Liver (tissue), 9 donors: ENCODE results near the gene PHKB. TPM values are rescaled to one million over a fixed set of nuclear protein-coding genes. Genes with fewer than 3 reads are reported as not detected.

Experiments used
- DNase-seq: peaks from one replicate; pipeline ENCODE4 v3.0.0-alpha.2; 2017; ENCODE audit warnings: low spot score
- H3K27ac ChIP-seq, 2 donors: one replicate each; pipeline ENCODE4 v1.7.0; 2013; ENCODE audit warnings: inconsistent platforms in 2 of 2, low read length in 2 of 2, control low read depth in 1 of 2, low read depth in 1 of 2, mild to moderate bottlenecking in 1 of 2
- H3K27me3 ChIP-seq, 4 donors: one replicate each; pipeline versions ENCODE4 v1.6.1 to v1.7.0; 2013; ENCODE audit warnings: low read length in 3 of 4, inconsistent platforms in 1 of 4, mild to moderate bottlenecking in 1 of 4, moderate library complexity in 1 of 4; ENCODE audit not compliant: control insufficient read depth in 4 of 4, insufficient read depth in 4 of 4
- H3K36me3 ChIP-seq, 4 donors: one replicate each; pipeline versions ENCODE4 v1.6.1 to v1.7.0; 2013; ENCODE audit warnings: low read length in 3 of 4, mild to moderate bottlenecking in 3 of 4, low read depth in 1 of 4, moderate library complexity in 1 of 4; ENCODE audit not compliant: control insufficient read depth in 4 of 4, insufficient read depth in 3 of 4
- H3K4me1 ChIP-seq, 4 donors: one replicate each; pipeline versions ENCODE4 v1.6.1 to v1.7.0; 2013; ENCODE audit warnings: low read length in 3 of 4, mild to moderate bottlenecking in 3 of 4, moderate library complexity in 1 of 4; ENCODE audit not compliant: control insufficient read depth in 4 of 4, insufficient read depth in 4 of 4
- H3K4me3 ChIP-seq, 3 donors: one replicate each; pipeline versions ENCODE4 v1.6.1 to v1.7.0; 2013; ENCODE audit warnings: low read length in 3 of 3, control low read depth in 1 of 3, low read depth in 1 of 3, mild to moderate bottlenecking in 1 of 3
- H3K9ac ChIP-seq, 2 donors: one replicate each; pipeline ENCODE4 v1.7.0; 2013; ENCODE audit warnings: low read length in 2 of 2, mild to moderate bottlenecking in 2 of 2, moderate library complexity in 2 of 2, control low read depth in 1 of 2, low read depth in 1 of 2
- H3K9me3 ChIP-seq, 4 donors: one replicate each; pipeline versions ENCODE4 v1.6.1 to v1.7.0; 2013; ENCODE audit warnings: low read length in 3 of 4; ENCODE audit not compliant: control insufficient read depth in 4 of 4
- EGR1 ChIP-seq, 2 donors: IDR thresholded peaks; 2 replicates each; pipeline ENCODE4 v1.6.1; 2016 to 2018; ENCODE audit warnings: antibody characterized with exemption in 2 of 2, low read depth in 2 of 2
- FOXA1 ChIP-seq: IDR thresholded peaks from 2 replicates; pipeline ENCODE4 v1.6.1; 2016; ENCODE audit warnings: antibody characterized with exemption
- FOXA2 ChIP-seq: IDR thresholded peaks from 2 replicates; pipeline ENCODE4 v1.6.1; 2016; ENCODE audit warnings: antibody characterized with exemption
- GABPA ChIP-seq, 2 donors: IDR thresholded peaks in 1 of 2; conservative IDR thresholded peaks in 1 of 2; 2 replicates each; pipeline ENCODE4 v1.6.1; 2016; ENCODE audit warnings: antibody characterized with exemption in 2 of 2, mild to moderate bottlenecking in 1 of 2, moderate library complexity in 1 of 2
- HNF4A ChIP-seq, 2 donors: conservative IDR thresholded peaks; 2 replicates each; pipeline ENCODE4 v1.6.1; 2016; ENCODE audit warnings: antibody characterized with exemption in 2 of 2, mild to moderate bottlenecking in 2 of 2
- HNF4G ChIP-seq: IDR thresholded peaks from 2 replicates; pipeline ENCODE4 v1.6.1; 2016; ENCODE audit warnings: antibody characterized with exemption
- JUND ChIP-seq, 2 donors: IDR thresholded peaks; 2 replicates each; pipeline ENCODE4 v1.6.1; 2016; ENCODE audit warnings: antibody characterized with exemption in 2 of 2
- NR2F2 ChIP-seq: IDR thresholded peaks from 2 replicates; pipeline ENCODE4 v1.6.1; 2016; ENCODE audit warnings: antibody characterized with exemption
- RAD21 ChIP-seq, 2 donors: IDR thresholded peaks; 2 replicates each; pipeline ENCODE4 v1.6.1; 2016; ENCODE audit warnings: antibody characterized with exemption in 2 of 2, mild to moderate bottlenecking in 2 of 2
- RXRA ChIP-seq, 2 donors: IDR thresholded peaks; 2 replicates each; pipeline ENCODE4 v1.6.1; 2017 to 2018; ENCODE audit warnings: antibody characterized with exemption in 2 of 2, mild to moderate bottlenecking in 1 of 2
- SP1 ChIP-seq: IDR thresholded peaks from 2 replicates; pipeline ENCODE4 v1.6.1; 2018; ENCODE audit warnings: antibody characterized with exemption, mild to moderate bottlenecking
- TAF1 ChIP-seq: conservative IDR thresholded peaks from 2 replicates; pipeline ENCODE4 v1.6.1; 2016; ENCODE audit warnings: antibody characterized with exemption, mild to moderate bottlenecking
- YY1 ChIP-seq: IDR thresholded peaks from 2 replicates; pipeline ENCODE4 v1.6.1; 2016; ENCODE audit warnings: antibody characterized with exemption, mild to moderate bottlenecking
- WGBS: extraction: QIAGEN DNeasy Blood & Tissue Kit; methylation state at CpG from one replicate; pipeline ENCODE4 v1.1.7; 2013; 5-methylcytosine and 5-hydroxymethylcytosine counted together
- polyA plus RNA-seq, 2 donors: library from polyadenylated mRNA; stranded (reverse) in 1 of 2; unstranded in 1 of 2; fragments of 200-250 nt in 1 of 2; fragments of >200 nt in 1 of 2; fragmentation: Nextera tagmentation in 1 of 2; extraction: Ambion mirVana in 1 of 2; gene quantifications; one replicate each; pipeline versions ENCODE4 v1.2.1 to v1.2.3, GENCODE V29; 2013 to 2015
- total RNA-seq, 2 donors: library from RNA; depleted of rRNA; stranded (reverse); fragments of >200 nt; gene quantifications; one replicate each; pipeline ENCODE4 v1.2.3, GENCODE V29; 2014
- TF ChIP-seq, protein P1 (sequence below): IDR thresholded peaks from 2 replicates; pipeline ENCODE4 v1.6.1; 2016; ENCODE audit warnings: antibody characterized with exemption, mild to moderate bottlenecking
- TF ChIP-seq, protein P2 (sequence below): IDR thresholded peaks from 2 replicates; pipeline ENCODE4 v1.6.1; 2016; ENCODE audit warnings: antibody characterized with exemption
- TF ChIP-seq, protein P3 (sequence below): IDR thresholded peaks from 2 replicates; pipeline ENCODE4 v1.6.1; 2016; ENCODE audit warnings: antibody characterized with exemption
- TF ChIP-seq, protein P4 (sequence below): IDR thresholded peaks from 2 replicates; pipeline ENCODE4 v1.6.1; 2016; ENCODE audit warnings: antibody characterized with exemption
- TF ChIP-seq, protein P5 (sequence below): fragments of 150-350 bp; IDR thresholded peaks from 2 replicates; pipeline ENCODE4 v1.5.1; 2017; ENCODE audit warnings: improper control_type of control experiment, low read depth, low read length; ENCODE audit not compliant: missing input control
- donor health status: healthy.
- donor health status: healthy.
- donor health status: healthy.
- donor health status: healthy.
- donor health status: healthy.

Gene PHKB
- total and polyA plus RNA-seq, 4 donors: 13.2 to 49.1 (median 29.0) TPM

DNA sequence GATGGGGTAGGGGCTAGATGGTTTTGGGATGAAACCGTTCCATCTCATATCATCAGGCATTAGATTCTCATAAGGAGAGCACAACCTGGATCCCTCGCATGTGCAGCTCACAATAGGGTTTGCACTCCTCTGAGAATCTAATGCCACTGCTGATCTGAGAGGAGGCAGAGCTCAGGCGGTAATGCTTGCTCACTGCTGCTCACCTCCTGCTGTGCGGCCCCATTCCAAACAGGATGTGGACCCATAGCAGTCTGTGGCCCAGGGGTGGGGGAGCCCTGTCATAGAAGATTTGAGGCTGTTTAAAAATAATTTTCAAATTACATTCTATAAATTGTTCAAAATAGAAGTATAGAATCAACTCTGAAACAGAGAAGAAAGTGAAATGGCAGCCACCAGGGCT is 50.8 kb downstream of the PHKB start:
- 98% methylated on average over 4 of the region's 4 CpGs for whole genome bisulfite sequencing
- Histone ChIP-seq H3K9me3 (no peaks in the 10 kb centered on the region), H3K4me3 (no peak overlapping the region), H3K4me1 (no peaks in the 10 kb centered on the region), H3K27me3 (no peaks in the 10 kb centered on the region), H3K27ac (no peak overlapping the region), H3K9ac (no peak overlapping the region), H3K36me3 (peaks cover 3 to 37% (median 22%) of the 10 kb centered on the region in 4 donors)
- TF ChIP-seq GABPA (IDR thresholded peaks at IDR 0.05 in 1 of 2, conservative IDR thresholded peaks at IDR 0.05 in 1 of 2) (no peak), FOXA2 (no peak), RXRA (IDR thresholded peaks at IDR 0.05) (no peak), FOXA1 (no peak), EGR1 (IDR thresholded peaks at IDR 0.05; ENCODE audit: low read depth in 2 of 2) (no peak), JUND (IDR thresholded peaks at IDR 0.05) (no peak), SP1 (no peak), RAD21 (IDR thresholded peaks at IDR 0.05) (no peak), HNF4A (conservative IDR thresholded peaks at IDR 0.05) (no peak)
- TF ChIP-seq, protein P1, sequence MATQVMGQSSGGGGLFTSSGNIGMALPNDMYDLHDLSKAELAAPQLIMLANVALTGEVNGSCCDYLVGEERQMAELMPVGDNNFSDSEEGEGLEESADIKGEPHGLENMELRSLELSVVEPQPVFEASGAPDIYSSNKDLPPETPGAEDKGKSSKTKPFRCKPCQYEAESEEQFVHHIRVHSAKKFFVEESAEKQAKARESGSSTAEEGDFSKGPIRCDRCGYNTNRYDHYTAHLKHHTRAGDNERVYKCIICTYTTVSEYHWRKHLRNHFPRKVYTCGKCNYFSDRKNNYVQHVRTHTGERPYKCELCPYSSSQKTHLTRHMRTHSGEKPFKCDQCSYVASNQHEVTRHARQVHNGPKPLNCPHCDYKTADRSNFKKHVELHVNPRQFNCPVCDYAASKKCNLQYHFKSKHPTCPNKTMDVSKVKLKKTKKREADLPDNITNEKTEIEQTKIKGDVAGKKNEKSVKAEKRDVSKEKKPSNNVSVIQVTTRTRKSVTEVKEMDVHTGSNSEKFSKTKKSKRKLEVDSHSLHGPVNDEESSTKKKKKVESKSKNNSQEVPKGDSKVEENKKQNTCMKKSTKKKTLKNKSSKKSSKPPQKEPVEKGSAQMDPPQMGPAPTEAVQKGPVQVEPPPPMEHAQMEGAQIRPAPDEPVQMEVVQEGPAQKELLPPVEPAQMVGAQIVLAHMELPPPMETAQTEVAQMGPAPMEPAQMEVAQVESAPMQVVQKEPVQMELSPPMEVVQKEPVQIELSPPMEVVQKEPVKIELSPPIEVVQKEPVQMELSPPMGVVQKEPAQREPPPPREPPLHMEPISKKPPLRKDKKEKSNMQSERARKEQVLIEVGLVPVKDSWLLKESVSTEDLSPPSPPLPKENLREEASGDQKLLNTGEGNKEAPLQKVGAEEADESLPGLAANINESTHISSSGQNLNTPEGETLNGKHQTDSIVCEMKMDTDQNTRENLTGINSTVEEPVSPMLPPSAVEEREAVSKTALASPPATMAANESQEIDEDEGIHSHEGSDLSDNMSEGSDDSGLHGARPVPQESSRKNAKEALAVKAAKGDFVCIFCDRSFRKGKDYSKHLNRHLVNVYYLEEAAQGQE: no peak
- TF ChIP-seq, protein P2, sequence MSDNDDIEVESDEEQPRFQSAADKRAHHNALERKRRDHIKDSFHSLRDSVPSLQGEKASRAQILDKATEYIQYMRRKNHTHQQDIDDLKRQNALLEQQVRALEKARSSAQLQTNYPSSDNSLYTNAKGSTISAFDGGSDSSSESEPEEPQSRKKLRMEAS: no peak
- TF ChIP-seq, protein P3, sequence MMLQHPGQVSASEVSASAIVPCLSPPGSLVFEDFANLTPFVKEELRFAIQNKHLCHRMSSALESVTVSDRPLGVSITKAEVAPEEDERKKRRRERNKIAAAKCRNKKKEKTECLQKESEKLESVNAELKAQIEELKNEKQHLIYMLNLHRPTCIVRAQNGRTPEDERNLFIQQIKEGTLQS: no peak
- DNase-seq: no peak

DNA sequence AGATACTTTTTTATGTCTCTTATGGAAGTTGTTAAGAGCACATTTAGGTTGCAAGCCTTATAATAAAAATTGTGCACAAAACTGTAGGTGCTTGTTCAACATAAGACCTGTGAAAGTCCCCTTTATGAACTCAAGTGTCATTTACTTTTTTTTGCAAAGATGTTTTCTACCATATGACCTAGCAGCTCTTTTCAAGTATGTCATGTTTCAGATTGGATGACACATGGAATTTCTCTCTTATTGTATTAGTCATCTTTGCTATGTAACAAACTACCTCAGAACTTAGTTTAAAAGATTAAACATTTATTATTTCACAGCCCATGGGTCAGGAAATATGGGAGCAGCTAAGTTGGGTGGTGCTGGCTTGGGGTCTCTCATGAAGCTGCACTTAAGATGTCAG is 57.9 kb downstream of the PHKB start:
- no peak overlapping the region for H3K9ac ChIP-seq
- H3K9me3 ChIP-seq: no peaks in the 10 kb centered on the region
- H3K27me3 ChIP-seq: no peaks in the 10 kb centered on the region
- H3K4me1 ChIP-seq: peaks cover 0 to 3% (median 1%) of the 10 kb centered on the region in 4 donors
- H3K36me3 ChIP-seq: peaks cover 3 to 19% (median 15%) of the 10 kb centered on the region in 4 donors
- H3K4me3 ChIP-seq: no peak overlapping the region
- H3K27ac ChIP-seq: no peak overlapping the region
- no peak for DNase-seq
- TF ChIP-seq GABPA (IDR thresholded peaks at IDR 0.05 in 1 of 2, conservative IDR thresholded peaks at IDR 0.05 in 1 of 2) (no peak), NR2F2 (no peak), YY1 (no peak), RXRA (IDR thresholded peaks at IDR 0.05) (no peak), FOXA2 (no peak), FOXA1 (no peak), SP1 (no peak), JUND (IDR thresholded peaks at IDR 0.05) (no peak), RAD21 (IDR thresholded peaks at IDR 0.05) (no peak), TAF1 (no peak), EGR1 (IDR thresholded peaks at IDR 0.05; ENCODE audit: low read depth in 2 of 2) (no peak), HNF4A (conservative IDR thresholded peaks at IDR 0.05) (no peak), HNF4G (no peak)
- TF ChIP-seq, protein P4, sequence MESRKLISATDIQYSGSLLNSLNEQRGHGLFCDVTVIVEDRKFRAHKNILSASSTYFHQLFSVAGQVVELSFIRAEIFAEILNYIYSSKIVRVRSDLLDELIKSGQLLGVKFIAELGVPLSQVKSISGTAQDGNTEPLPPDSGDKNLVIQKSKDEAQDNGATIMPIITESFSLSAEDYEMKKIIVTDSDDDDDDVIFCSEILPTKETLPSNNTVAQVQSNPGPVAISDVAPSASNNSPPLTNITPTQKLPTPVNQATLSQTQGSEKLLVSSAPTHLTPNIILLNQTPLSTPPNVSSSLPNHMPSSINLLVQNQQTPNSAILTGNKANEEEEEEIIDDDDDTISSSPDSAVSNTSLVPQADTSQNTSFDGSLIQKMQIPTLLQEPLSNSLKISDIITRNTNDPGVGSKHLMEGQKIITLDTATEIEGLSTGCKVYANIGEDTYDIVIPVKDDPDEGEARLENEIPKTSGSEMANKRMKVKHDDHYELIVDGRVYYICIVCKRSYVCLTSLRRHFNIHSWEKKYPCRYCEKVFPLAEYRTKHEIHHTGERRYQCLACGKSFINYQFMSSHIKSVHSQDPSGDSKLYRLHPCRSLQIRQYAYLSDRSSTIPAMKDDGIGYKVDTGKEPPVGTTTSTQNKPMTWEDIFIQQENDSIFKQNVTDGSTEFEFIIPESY: no peak
- TF ChIP-seq, protein P5, sequence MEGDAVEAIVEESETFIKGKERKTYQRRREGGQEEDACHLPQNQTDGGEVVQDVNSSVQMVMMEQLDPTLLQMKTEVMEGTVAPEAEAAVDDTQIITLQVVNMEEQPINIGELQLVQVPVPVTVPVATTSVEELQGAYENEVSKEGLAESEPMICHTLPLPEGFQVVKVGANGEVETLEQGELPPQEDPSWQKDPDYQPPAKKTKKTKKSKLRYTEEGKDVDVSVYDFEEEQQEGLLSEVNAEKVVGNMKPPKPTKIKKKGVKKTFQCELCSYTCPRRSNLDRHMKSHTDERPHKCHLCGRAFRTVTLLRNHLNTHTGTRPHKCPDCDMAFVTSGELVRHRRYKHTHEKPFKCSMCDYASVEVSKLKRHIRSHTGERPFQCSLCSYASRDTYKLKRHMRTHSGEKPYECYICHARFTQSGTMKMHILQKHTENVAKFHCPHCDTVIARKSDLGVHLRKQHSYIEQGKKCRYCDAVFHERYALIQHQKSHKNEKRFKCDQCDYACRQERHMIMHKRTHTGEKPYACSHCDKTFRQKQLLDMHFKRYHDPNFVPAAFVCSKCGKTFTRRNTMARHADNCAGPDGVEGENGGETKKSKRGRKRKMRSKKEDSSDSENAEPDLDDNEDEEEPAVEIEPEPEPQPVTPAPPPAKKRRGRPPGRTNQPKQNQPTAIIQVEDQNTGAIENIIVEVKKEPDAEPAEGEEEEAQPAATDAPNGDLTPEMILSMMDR: no peak
- TF ChIP-seq, protein P2: no peak
- TF ChIP-seq, protein P3: no peak
- TF ChIP-seq, protein P1: no peak
